ENCODE results near the gene FALEC.

- TF ChIP-seq POLR2AphosphoS5 (IDR thresholded peaks at IDR 0.05; ENCODE audit: insufficient read depth in 1 of 2, low read depth in 1 of 2) (peak in 1 of 2 donors; percentile 69), CTCF (IDR thresholded peaks at IDR 0.05) (no peak), POLR2A (IDR thresholded peaks at IDR 0.05) (no peak)
Measured at GRCh38 chr1:150529017-150529416, 13.5 kb downstream of the FALEC start.

Measured in vagina (tissue), 2 donors.